ENCODE measurements around the gene ZFC3H1. TPM values are rescaled to one million over a fixed set of nuclear protein-coding genes. Genes with fewer than 3 reads are reported as not detected.
"Not testable (repeated sequence)": the region's sequence is repeated elsewhere in the genome, so short reads cannot be mapped to it uniquely, and the experiment has no call there.

Gene ZFC3H1, protein sequence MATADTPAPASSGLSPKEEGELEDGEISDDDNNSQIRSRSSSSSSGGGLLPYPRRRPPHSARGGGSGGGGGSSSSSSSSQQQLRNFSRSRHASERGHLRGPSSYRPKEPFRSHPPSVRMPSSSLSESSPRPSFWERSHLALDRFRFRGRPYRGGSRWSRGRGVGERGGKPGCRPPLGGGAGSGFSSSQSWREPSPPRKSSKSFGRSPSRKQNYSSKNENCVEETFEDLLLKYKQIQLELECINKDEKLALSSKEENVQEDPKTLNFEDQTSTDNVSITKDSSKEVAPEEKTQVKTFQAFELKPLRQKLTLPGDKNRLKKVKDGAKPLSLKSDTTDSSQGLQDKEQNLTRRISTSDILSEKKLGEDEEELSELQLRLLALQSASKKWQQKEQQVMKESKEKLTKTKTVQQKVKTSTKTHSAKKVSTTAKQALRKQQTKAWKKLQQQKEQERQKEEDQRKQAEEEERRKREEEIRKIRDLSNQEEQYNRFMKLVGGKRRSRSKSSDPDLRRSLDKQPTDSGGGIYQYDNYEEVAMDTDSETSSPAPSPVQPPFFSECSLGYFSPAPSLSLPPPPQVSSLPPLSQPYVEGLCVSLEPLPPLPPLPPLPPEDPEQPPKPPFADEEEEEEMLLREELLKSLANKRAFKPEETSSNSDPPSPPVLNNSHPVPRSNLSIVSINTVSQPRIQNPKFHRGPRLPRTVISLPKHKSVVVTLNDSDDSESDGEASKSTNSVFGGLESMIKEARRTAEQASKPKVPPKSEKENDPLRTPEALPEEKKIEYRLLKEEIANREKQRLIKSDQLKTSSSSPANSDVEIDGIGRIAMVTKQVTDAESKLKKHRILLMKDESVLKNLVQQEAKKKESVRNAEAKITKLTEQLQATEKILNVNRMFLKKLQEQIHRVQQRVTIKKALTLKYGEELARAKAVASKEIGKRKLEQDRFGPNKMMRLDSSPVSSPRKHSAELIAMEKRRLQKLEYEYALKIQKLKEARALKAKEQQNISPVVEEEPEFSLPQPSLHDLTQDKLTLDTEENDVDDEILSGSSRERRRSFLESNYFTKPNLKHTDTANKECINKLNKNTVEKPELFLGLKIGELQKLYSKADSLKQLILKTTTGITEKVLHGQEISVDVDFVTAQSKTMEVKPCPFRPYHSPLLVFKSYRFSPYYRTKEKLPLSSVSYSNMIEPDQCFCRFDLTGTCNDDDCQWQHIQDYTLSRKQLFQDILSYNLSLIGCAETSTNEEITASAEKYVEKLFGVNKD (N-terminal part only)
- total RNA-seq (10 to 100 TPM; 71.7 to 95.3 TPM), polyA plus RNA-seq (10 to 100 TPM in 1 of 2 donors, 1 to 10 TPM in 1; 8.0 to 27.0 TPM)
- long read RNA-seq, donor 1, transcript ZFC3H1-206 (2 exons, 1,771 nt), result major isoform, 38 of 100 reads
- long read RNA-seq, donor 1, partial matches to known transcripts, result 55 of 100 reads
- long read RNA-seq, donor 1, other reads (novel, unspliced or antisense), result 7 of 100 reads
- long read RNA-seq, donor 2, partial matches to known transcripts, result 15 of 30 reads
- long read RNA-seq, donor 2, other reads (novel, unspliced or antisense), result 9 of 30 reads

DNA sequence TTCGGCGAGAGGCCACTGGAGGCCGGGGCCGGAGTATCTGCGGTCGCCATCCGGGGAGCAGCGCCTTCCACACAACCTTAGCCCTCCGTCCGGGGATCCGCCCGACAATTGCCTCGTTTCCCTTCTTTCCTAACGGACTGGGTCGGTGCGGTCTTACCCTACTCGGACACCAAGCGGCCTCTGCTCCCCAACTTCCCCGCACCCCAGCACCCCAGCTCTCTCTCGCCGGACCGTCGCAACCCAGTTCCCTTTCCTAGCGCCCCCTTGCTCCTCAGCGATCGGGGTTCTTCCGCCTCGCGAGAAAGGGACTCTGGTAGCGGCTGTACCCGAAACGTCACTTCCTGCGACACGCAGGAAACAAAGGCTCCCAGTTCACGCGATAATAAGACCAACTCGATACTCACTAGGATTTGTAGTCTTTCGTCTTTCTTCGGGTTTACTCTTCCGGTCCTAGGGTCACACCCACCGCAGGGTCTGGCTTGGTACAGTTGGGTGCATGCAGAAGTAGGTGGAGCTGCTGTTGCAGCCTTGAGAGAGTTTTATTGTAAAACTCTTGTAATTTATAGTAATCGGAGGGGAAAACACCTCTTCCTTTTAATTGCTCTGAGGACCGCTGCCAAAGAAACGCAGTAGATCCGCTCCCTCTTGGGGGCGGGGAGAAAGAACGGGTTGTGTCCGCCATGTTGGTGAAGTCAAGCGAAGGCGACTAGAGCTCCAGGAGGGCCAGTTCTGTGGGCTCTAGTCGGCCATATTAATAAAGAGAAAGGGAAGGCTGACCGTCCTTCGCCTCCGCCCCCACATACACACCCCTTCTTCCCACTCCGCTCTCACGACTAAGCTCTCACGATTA lies at the start of gene ZFC3H1, which contains the start of gene THAP2:
Gene ZFC3H1, minus strand, starts transcription at position 288 of the 850 bp plus-strand sequence. Its CDS starts 238 bp downstream, at position 50.
Gene THAP2, plus strand, starts transcription at position 741 of the 850 bp plus-strand sequence. CDS start 209 bp downstream, outside the sequence.
- Histone ChIP-seq H3K36me3 (ENCODE audit: control insufficient read depth in 1 of 2, insufficient read depth in 2 of 2, low read length in 1 of 2) (no peaks in the 10 kb centered on the region), H3K9me3 (ENCODE audit: control insufficient read depth, low read length) (no peaks in the 10 kb centered on the region), H3K27ac (ENCODE audit: low read depth in 1 of 2, low read length in 2 of 2) (peak within 1 kb of the TSS; percentile 95 to 96), H3K4me3 (ENCODE audit: low read length in 2 of 2) (peak within 1 kb of the TSS; percentile 78 to 84), H3K27me3 (ENCODE audit: control insufficient read depth in 1 of 2, insufficient read depth in 2 of 2, low read length in 1 of 2) (no peaks in the 10 kb centered on the region), H3K4me1 (ENCODE audit: control insufficient read depth in 1 of 2, insufficient read depth in 2 of 2, low read length in 2 of 2) (no peaks in the 10 kb centered on the region)
- intact Hi-C loops (cut with DNase I), result loop anchor here (1.0 to 10.0 kb wide), 3 partner anchors 21 to 91 kb away; partner anchors contain the start of genes RAB21 (in 1 of the 2) and TMEM19 (in 1 of the 2)
- ATAC-seq (ENCODE audit: low FRiP score) (peak; percentile 97), DNase-seq (peak; percentile 95 to 96)
- WGBS, 2 donors, result 1% methylated on average over 52 to 57 of the region's 57 CpGs

DNA sequence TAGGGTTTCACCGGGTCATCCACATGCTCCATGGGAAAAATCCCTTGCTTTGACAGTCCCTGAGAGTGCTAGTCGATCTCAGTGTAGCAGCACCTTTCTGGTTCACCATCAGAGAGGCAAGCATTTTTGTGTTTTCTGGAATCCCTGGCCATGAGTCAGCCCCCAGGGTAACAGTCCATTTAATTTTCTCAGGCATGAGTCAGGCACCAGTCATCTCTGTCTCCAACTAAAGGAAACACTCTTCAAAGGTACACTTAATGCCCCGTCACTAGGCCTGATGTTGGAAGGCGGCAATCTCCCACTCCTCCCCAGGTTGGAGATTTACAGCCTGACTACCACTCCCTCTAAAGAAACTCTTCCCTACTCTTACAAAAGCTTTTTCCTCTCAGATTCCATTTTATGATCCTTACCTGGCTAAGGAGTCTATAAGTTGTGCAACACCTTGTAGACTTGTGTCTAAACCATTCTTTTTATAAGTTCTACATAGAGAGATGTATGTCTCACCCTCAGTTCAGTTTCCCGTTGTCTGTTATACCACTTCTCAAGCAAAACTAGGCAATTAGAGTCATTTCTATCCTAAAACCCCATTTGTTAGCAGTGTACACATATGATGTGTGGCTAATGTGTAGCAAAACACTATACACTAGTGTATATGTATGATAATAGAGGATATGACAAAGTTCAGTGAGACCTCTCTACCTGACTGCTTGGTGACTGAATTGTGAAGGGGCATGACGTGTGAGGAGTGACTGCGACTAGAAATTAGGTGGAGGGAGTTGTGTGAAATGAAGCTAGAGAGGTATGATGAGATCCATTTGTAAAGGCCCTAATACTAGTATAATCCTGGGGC lies 46.9 kb upstream of the ZFC3H1 start:
- H3K27me3 ChIP-seq (ENCODE audit: control insufficient read depth in 1 of 2, insufficient read depth in 2 of 2, low read length in 1 of 2), result no peaks in the 10 kb centered on the region
- H3K4me1 ChIP-seq (ENCODE audit: control insufficient read depth in 1 of 2, insufficient read depth in 2 of 2, low read length in 2 of 2), result no peaks in the 10 kb centered on the region
- no peak overlapping the region for H3K4me3 ChIP-seq (ENCODE audit: low read length in 2 of 2)
- H3K36me3 ChIP-seq (ENCODE audit: control insufficient read depth in 1 of 2, insufficient read depth in 2 of 2, low read length in 1 of 2), result no peaks in the 10 kb centered on the region
- peaks cover 3% of the 10 kb centered on the region for H3K9me3 ChIP-seq (ENCODE audit: control insufficient read depth, low read length)
- no peak overlapping the region for H3K27ac ChIP-seq (ENCODE audit: low read depth in 1 of 2, low read length in 2 of 2)
- 82 to 83% methylated on average over 7 of the region's 7 CpGs for WGBS, 2 donors
- DNase-seq (no peak), ATAC-seq (ENCODE audit: low FRiP score) (no peak)
- intact Hi-C loops (cut with DNase I), result no loop called here

DNA sequence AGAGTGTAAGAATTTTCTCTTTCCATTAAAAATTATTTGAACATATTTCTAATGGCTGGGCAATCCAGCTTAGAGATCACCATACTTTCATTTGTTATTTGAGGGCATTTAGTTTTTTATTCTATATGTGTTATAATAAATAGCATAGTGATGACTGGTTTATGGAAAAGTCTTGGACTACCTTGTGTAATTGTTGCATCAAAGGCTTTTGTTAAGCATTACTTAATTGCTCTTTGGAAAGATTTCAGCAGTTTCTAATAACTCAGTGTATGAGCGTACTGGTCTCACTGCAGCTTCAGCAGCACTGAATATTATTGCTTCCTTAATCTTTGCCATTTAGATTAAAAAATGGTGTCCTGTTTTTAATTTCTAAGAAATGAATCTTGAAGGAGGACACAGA lies 45.0 kb upstream of the ZFC3H1 start:
- peaks cover 0 to 3% of the 10 kb centered on the region in 2 donors for H3K36me3 ChIP-seq (ENCODE audit: control insufficient read depth in 1 of 2, insufficient read depth in 2 of 2, low read length in 1 of 2)
- H3K4me1 ChIP-seq (ENCODE audit: control insufficient read depth in 1 of 2, insufficient read depth in 2 of 2, low read length in 2 of 2), result no peaks in the 10 kb centered on the region
- DNase-seq, result no peak
- 96 to 100% methylated on average over 1 of the region's 1 CpG for WGBS, 2 donors
- no peak overlapping the region for H3K4me3 ChIP-seq (ENCODE audit: low read length in 2 of 2)
- H3K27ac ChIP-seq (ENCODE audit: low read depth in 1 of 2, low read length in 2 of 2), result no peak overlapping the region
- intact Hi-C loops (cut with DNase I), result no loop called here
- ATAC-seq (ENCODE audit: low FRiP score), result no peak
- H3K27me3 ChIP-seq (ENCODE audit: control insufficient read depth in 1 of 2, insufficient read depth in 2 of 2, low read length in 1 of 2), result no peaks in the 10 kb centered on the region
- H3K9me3 ChIP-seq (ENCODE audit: control insufficient read depth, low read length), result peaks cover 1% of the 10 kb centered on the region

DNA sequence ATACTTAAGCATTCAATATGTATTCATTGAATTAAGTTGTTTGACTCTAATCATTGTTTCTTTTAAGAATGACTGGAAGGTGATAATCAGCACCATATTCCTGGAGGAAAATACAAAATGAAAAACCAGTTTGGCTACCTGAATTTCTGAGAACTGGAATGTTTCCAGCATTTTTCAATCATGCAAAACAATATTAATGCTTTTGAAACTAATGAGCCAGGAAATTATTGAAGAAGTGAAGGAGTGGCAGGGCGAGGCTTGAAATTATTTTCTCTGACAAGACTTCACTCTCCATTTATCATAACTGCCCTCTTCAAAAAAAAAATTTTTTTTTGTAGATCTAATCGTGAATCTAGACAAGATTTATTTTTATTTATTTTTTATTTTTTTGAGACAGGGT lies 41.3 kb upstream of the ZFC3H1 start:
- 80 to 88% methylated on average over 2 of the region's 2 CpGs for WGBS, 2 donors
- Histone ChIP-seq H3K27ac (ENCODE audit: low read depth in 1 of 2, low read length in 2 of 2) (no peak overlapping the region), H3K27me3 (ENCODE audit: control insufficient read depth in 1 of 2, insufficient read depth in 2 of 2, low read length in 1 of 2) (no peaks in the 10 kb centered on the region), H3K36me3 (ENCODE audit: control insufficient read depth in 1 of 2, insufficient read depth in 2 of 2, low read length in 1 of 2) (peaks cover 2 to 7% of the 10 kb centered on the region in 2 donors), H3K4me3 (ENCODE audit: low read length in 2 of 2) (no peak overlapping the region), H3K4me1 (ENCODE audit: control insufficient read depth in 1 of 2, insufficient read depth in 2 of 2, low read length in 2 of 2) (no peaks in the 10 kb centered on the region), H3K9me3 (ENCODE audit: control insufficient read depth, low read length) (no peaks in the 10 kb centered on the region)
- no peak for DNase-seq
- no peak for ATAC-seq (ENCODE audit: low FRiP score)
- intact Hi-C loops (cut with DNase I), result no loop called here

DNA sequence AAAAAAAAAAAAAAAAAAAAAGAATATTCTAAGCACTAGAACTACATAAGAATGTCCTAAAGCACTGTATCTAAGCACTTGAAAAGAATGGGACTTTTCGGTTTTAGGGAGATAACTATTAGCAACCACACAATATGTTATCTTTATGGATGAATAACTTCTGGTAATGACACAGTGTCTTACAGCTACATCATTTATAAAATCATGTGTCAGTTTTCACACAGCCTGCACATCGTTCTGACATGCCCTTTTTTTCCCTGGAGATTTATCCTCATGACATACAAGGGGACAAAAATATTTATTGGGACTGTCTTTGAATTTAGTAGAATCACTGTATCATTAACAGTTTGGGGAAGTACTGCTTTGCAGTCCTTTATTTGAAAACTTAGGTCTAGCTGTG lies 39.6 kb upstream of the ZFC3H1 start:
- 41 to 63% methylated on average over 2 of the region's 2 CpGs for WGBS, 2 donors
- Histone ChIP-seq H3K27ac (ENCODE audit: low read depth in 1 of 2, low read length in 2 of 2) (no peak overlapping the region), H3K4me1 (ENCODE audit: control insufficient read depth in 1 of 2, insufficient read depth in 2 of 2, low read length in 2 of 2) (no peaks in the 10 kb centered on the region), H3K4me3 (ENCODE audit: low read length in 2 of 2) (no peak overlapping the region), H3K27me3 (ENCODE audit: control insufficient read depth in 1 of 2, insufficient read depth in 2 of 2, low read length in 1 of 2) (no peaks in the 10 kb centered on the region), H3K9me3 (ENCODE audit: control insufficient read depth, low read length) (no peaks in the 10 kb centered on the region), H3K36me3 (ENCODE audit: control insufficient read depth in 1 of 2, insufficient read depth in 2 of 2, low read length in 1 of 2) (peaks cover 2 to 7% of the 10 kb centered on the region in 2 donors)
- DNase-seq, result no peak
- ATAC-seq (ENCODE audit: low FRiP score), result no peak
- intact Hi-C loops (cut with DNase I), result no loop called here

DNA sequence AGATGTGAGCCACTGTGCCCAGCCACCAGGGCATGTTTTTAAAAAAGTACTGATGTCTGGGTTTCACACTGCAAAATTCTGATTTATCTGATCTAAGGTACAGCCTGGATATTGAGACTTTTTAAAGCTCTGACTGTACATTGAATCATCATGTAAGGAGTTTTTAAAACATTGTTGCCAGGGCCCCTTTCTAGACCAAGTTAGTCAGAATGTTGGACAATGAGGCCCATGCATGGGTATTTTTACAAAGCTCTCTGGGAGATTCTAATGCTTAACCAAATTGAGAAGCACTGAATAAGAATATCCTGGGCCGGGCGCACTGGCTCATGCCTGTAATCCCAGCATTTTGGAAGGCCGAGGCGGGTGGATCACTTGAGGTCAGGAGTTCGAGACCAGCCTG lies 38.9 kb upstream of the ZFC3H1 start:
- H3K27me3 ChIP-seq (ENCODE audit: control insufficient read depth in 1 of 2, insufficient read depth in 2 of 2, low read length in 1 of 2), result no peaks in the 10 kb centered on the region
- peaks cover 2 to 7% of the 10 kb centered on the region in 2 donors for H3K36me3 ChIP-seq (ENCODE audit: control insufficient read depth in 1 of 2, insufficient read depth in 2 of 2, low read length in 1 of 2)
- intact Hi-C loops (cut with DNase I), result no loop called here
- H3K4me1 ChIP-seq (ENCODE audit: control insufficient read depth in 1 of 2, insufficient read depth in 2 of 2, low read length in 2 of 2), result no peaks in the 10 kb centered on the region
- H3K4me3 ChIP-seq (ENCODE audit: low read length in 2 of 2), result no peak overlapping the region
- DNase-seq, result no peak
- H3K9me3 ChIP-seq (ENCODE audit: control insufficient read depth, low read length), result no peaks in the 10 kb centered on the region
- 90 to 99% methylated on average over 5 of the region's 5 CpGs for WGBS, 2 donors
- ATAC-seq (ENCODE audit: low FRiP score), result no peak
- H3K27ac ChIP-seq (ENCODE audit: low read depth in 1 of 2, low read length in 2 of 2), result no peak overlapping the region

DNA sequence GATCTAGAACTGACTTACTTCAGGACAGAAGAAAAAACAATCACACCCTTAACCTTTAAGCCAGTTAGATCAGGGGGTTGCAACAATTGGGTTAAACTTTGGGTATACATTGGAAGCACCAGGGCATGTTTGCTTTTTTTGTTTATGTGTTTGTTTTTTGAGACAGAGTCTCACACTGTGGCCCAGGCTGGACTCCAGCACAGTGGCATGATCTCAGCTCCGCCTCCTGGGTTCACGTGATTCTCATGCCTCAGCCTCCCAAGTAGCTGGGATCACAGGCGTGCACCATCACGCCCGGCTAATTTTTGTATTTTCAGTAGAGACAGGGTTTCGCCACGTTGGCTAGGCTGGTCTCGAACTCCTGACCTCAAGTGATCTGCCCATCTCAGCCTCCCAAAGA lies 38.5 kb upstream of the ZFC3H1 start:
- H3K36me3 ChIP-seq (ENCODE audit: control insufficient read depth in 1 of 2, insufficient read depth in 2 of 2, low read length in 1 of 2); ATAC-seq (ENCODE audit: low FRiP score); H3K27ac ChIP-seq (ENCODE audit: low read depth in 1 of 2, low read length in 2 of 2); H3K27me3 ChIP-seq (ENCODE audit: control insufficient read depth in 1 of 2, insufficient read depth in 2 of 2, low read length in 1 of 2); DNase-seq; H3K4me1 ChIP-seq (ENCODE audit: control insufficient read depth in 1 of 2, insufficient read depth in 2 of 2, low read length in 2 of 2); intact Hi-C loops (cut with DNase I); H3K4me3 ChIP-seq (ENCODE audit: low read length in 2 of 2); H3K9me3 ChIP-seq (ENCODE audit: control insufficient read depth, low read length): not testable (repeated sequence)
- 89 to 94% methylated on average over 8 of the region's 8 CpGs for WGBS, 2 donors

All from aorta (tissue), 5 donors.